ENCODE data around the gene ZSCAN29.
A peak's percentile ranks its signal among the peaks of the same experiment; 100 is the strongest.

Gene ZSCAN29

DNA sequence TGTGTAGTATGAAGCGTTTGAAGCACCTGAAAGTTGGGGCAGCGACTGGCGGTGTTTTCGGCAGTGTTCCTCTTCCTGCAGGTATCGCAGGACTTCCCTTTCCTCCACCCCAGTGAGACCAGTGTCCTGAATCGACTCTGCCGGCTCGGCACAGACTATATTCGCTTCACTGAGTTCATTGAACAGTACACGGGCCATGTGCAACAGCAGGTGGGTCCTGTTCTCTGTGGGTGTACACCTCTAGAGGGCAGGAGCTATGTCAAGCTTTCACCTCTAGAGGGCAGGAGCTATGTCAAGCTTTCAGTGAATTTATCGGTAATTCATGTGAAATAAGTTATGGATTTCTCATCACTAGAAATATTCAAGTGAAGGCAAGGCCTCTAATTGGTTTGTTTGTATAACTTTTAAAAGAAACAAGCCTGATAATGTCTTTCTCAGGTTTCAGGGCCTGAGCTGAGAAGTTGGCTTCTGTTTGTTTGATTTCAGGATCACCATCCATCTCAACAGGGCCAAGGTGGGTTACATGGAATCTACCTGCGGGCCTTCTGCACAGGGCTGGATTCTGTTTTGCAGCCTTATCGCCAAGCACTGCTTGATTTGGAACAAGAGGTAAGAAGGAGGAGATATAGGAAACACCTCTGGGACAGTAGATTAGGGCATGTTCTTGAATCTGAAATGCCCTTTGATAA, 5.3 kb upstream of the ZSCAN29 start:
- peaks cover 54% of the 10 kb centered on the region for H3K36me3 ChIP-seq (ENCODE audit: insufficient read depth, low read length)
- H3K4me3 ChIP-seq (ENCODE audit: low read depth, low read length, poor library complexity, severe bottlenecking) = peak overlapping the region; percentile 37
- no peaks in the 10 kb centered on the region for H3K27me3 ChIP-seq (ENCODE audit: insufficient read depth, low read length)
- 0 out of 2 replicates have a peak, but pooled peaks cover 6% of the 10 kb centered on the region for H3F3A ChIP-seq (ENCODE audit: insufficient read depth, low read length)
- peaks cover 18% of the 10 kb centered on the region; the same call in 1 of the 2 replicates for H3K79me2 ChIP-seq (ENCODE audit: insufficient read depth, low read length)
- H3K9ac ChIP-seq (ENCODE audit: low read length) = peak overlapping the region; percentile 6; the same call in 1 of the 2 replicates
- peak overlapping the region; percentile 54 for H3K27ac ChIP-seq (ENCODE audit: low read depth, low read length, poor library complexity, severe bottlenecking)
- H4K20me1 ChIP-seq (ENCODE audit: insufficient read depth, low read length) = no peaks in the 10 kb centered on the region
- H2AFZ ChIP-seq (ENCODE audit: low read length) = no peak overlapping the region
- H3K4me1 ChIP-seq (ENCODE audit: insufficient read depth, low read length, severe bottlenecking) = peaks cover 30% of the 10 kb centered on the region
- H3K9me2 ChIP-seq (ENCODE audit: low read depth, low read length) = no peaks in the 10 kb centered on the region
- TF ChIP-seq, protein P1, sequence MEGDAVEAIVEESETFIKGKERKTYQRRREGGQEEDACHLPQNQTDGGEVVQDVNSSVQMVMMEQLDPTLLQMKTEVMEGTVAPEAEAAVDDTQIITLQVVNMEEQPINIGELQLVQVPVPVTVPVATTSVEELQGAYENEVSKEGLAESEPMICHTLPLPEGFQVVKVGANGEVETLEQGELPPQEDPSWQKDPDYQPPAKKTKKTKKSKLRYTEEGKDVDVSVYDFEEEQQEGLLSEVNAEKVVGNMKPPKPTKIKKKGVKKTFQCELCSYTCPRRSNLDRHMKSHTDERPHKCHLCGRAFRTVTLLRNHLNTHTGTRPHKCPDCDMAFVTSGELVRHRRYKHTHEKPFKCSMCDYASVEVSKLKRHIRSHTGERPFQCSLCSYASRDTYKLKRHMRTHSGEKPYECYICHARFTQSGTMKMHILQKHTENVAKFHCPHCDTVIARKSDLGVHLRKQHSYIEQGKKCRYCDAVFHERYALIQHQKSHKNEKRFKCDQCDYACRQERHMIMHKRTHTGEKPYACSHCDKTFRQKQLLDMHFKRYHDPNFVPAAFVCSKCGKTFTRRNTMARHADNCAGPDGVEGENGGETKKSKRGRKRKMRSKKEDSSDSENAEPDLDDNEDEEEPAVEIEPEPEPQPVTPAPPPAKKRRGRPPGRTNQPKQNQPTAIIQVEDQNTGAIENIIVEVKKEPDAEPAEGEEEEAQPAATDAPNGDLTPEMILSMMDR (IDR thresholded peaks at IDR 0.05; ENCODE audit: low read length) = peak; percentile 96
- no peak for TF ChIP-seq EZH2 (IDR thresholded peaks at IDR 0.05; ENCODE audit: borderline replicate concordance, low read length)
- no peaks in the 10 kb centered on the region for H3K9me3 ChIP-seq (ENCODE audit: low read length)
- H3K4me2 ChIP-seq (ENCODE audit: low read length) = peak overlapping the region; percentile 57

DNA sequence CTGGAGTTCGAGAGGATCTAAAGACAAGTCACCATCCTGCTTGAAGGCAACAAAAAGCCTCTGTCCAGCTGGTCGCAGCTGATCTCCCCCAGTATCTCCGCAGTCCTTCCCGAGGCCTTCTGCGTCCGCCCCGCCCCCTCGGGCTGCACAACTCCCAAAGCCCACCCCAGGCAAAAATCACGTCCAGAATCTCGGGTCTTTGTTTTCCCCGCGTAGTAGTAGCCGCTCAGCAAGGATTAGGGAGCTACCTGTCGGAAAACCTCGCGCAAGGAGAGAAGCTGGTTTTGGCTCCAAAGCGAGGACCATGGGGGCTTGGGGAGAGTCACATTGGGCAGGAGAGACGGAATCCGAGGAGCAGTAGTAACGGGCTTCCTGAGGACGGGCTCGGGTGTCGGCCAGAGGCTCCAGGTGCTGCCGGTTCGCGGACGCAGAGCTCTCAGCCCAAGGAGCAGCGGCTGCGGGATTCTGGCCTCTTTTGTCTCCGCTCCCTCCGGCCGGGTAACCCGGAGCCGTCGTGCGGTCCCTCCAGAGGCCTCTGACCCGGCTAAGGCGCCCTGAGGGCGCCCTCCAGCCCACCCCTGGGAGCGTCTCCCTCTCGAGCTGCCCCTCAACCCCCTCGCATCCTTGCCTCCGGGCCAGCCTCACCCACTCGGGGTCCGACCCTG, 401 bp downstream of the ZSCAN29 start:
- no peak for TF ChIP-seq EZH2 (IDR thresholded peaks at IDR 0.05; ENCODE audit: borderline replicate concordance, low read length)
- TF ChIP-seq, protein P1 (IDR thresholded peaks at IDR 0.05; ENCODE audit: low read length) = no peak
- H3K9me3 ChIP-seq (ENCODE audit: low read length) = no peaks in the 10 kb centered on the region
- H2AFZ ChIP-seq (ENCODE audit: low read length) = no peak overlapping the region
- no peaks in the 10 kb centered on the region for H4K20me1 ChIP-seq (ENCODE audit: insufficient read depth, low read length)
- H3K9ac ChIP-seq (ENCODE audit: low read length) = peak overlapping the region; percentile 79
- peaks cover 43% of the 10 kb centered on the region for H3K4me1 ChIP-seq (ENCODE audit: insufficient read depth, low read length, severe bottlenecking)
- H3K36me3 ChIP-seq (ENCODE audit: insufficient read depth, low read length) = peaks cover 40% of the 10 kb centered on the region
- peak overlapping the region; percentile 83 for H3K4me2 ChIP-seq (ENCODE audit: low read length)
- no peaks in the 10 kb centered on the region for H3K27me3 ChIP-seq (ENCODE audit: insufficient read depth, low read length)
- H3K27ac ChIP-seq (ENCODE audit: low read depth, low read length, poor library complexity, severe bottlenecking) = no peak overlapping the region
- H3K4me3 ChIP-seq (ENCODE audit: low read depth, low read length, poor library complexity, severe bottlenecking) = peak overlapping the region; percentile 74
- no peaks in the 10 kb centered on the region for H3K9me2 ChIP-seq (ENCODE audit: low read depth, low read length)
- 0 out of 2 replicates have a peak, but pooled peaks cover 4% of the 10 kb centered on the region for H3F3A ChIP-seq (ENCODE audit: insufficient read depth, low read length)
- peaks cover 18% of the 10 kb centered on the region; the same call in 1 of the 2 replicates for H3K79me2 ChIP-seq (ENCODE audit: insufficient read depth, low read length)

DNA sequence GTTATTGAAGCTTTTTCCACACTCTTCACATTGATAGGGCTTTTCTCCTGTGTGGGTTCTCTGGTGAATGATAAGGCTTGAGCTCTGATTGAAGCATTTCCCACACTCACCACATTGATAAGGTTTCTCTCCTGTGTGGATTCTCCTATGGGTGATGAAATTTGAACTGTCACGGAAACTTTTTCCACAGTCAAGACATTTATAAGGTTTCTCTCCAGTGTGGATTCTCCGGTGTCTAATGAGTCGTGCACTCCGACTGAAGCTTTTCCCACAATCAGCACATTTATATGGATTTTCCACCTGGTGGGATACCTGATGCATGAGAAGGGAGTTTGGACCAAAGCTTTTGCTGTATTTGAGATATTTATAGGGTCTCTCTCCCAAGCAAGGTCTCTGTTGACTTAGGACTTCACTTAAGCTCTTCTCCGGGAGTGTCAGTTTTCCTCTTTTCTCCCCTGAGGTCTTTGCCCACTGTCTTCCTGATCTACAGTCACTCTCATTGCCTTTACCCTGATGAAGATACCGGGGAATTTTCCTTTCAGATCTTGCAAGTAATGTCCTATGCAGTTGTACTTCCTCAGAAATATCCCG, 9.4 kb downstream of the ZSCAN29 start:
- Histone ChIP-seq H3F3A (ENCODE audit: insufficient read depth, low read length) (no peaks in the 10 kb centered on the region), H3K79me2 (ENCODE audit: insufficient read depth, low read length) (no peaks in the 10 kb centered on the region), H3K27ac (ENCODE audit: low read depth, low read length, poor library complexity, severe bottlenecking) (no peak overlapping the region), H3K9ac (ENCODE audit: low read length) (no peak overlapping the region), H3K9me2 (ENCODE audit: low read depth, low read length) (no peaks in the 10 kb centered on the region), H3K36me3 (ENCODE audit: insufficient read depth, low read length) (peaks cover 91% of the 10 kb centered on the region), H4K20me1 (ENCODE audit: insufficient read depth, low read length) (no peaks in the 10 kb centered on the region), H3K4me2 (ENCODE audit: low read length) (no peak overlapping the region), H3K9me3 (ENCODE audit: low read length) (peaks cover 33% of the 10 kb centered on the region), H3K27me3 (ENCODE audit: insufficient read depth, low read length) (no peaks in the 10 kb centered on the region), H3K4me1 (ENCODE audit: insufficient read depth, low read length, severe bottlenecking) (no peaks in the 10 kb centered on the region), H2AFZ (ENCODE audit: low read length) (no peak overlapping the region), H3K4me3 (ENCODE audit: low read depth, low read length, poor library complexity, severe bottlenecking) (no peak overlapping the region)
- TF ChIP-seq, protein P1 (IDR thresholded peaks at IDR 0.05; ENCODE audit: low read length) = no peak
- TF ChIP-seq EZH2 (IDR thresholded peaks at IDR 0.05; ENCODE audit: borderline replicate concordance, low read length) = no peak
